Activated naive CD8-positive, alpha-beta T cell treated with anti-CD3 and anti-CD28 coated beads, Interleukin-2, amount 50 U/mL, for 16 hours (primary cell): ENCODE data around the gene TMPRSS11B.
"Not testable (repeated sequence)": the region's sequence is repeated elsewhere in the genome, so short reads cannot be mapped to it uniquely, and the experiment has no call there.

Experiments
- DNase-seq: peaks from one replicate; pipeline ENCODE4 v3.0.0-alpha.2; 2020; ENCODE audit warnings: low read depth, low spot score

Gene TMPRSS11B

GRCh38 chr4:68228568-68228967, 16.9 kb downstream of the TMPRSS11B start:
- no peak for DNase-seq

- DNase-seq, result no peak
Observed at GRCh38 chr4:68218044-68218443, 27.4 kb downstream of the TMPRSS11B start.

- DNase-seq, result no peak
Observed at GRCh38 chr4:68216501-68216900, 29.0 kb downstream of the TMPRSS11B start.

GRCh38 chr4:68209003-68209402, 36.5 kb downstream of the TMPRSS11B start:
- DNase-seq, result no peak

- DNase-seq, result not testable (repeated sequence)
Observed at GRCh38 chr4:68194305-68194704, 51.2 kb downstream of the TMPRSS11B start.

GRCh38 chr4:68193194-68193593, 52.3 kb downstream of the TMPRSS11B start:
- DNase-seq, result no peak

- no peak for DNase-seq
Observed at GRCh38 chr4:68187145-68187544, 58.3 kb downstream of the TMPRSS11B start.

- no peak for DNase-seq
Observed at GRCh38 chr4:68184923-68185322, 60.6 kb downstream of the TMPRSS11B start.

GRCh38 chr4:68183417-68183816, 62.1 kb downstream of the TMPRSS11B start:
- no peak for DNase-seq

GRCh38 chr4:68182382-68182820, 63.1 kb downstream of the TMPRSS11B start:
- DNase-seq, result no peak

GRCh38 chr4:68180849-68181526, 64.5 kb downstream of the TMPRSS11B start:
- no peak for DNase-seq

- no peak for DNase-seq
Observed at GRCh38 chr4:68176904-68177303, 68.6 kb downstream of the TMPRSS11B start.
